ENCODE results near the gene PIH1D1. TPM values are rescaled to one million over a fixed set of nuclear protein-coding genes. Genes with fewer than 3 reads are reported as not detected.
"Not testable (repeated sequence)": the region's sequence is repeated elsewhere in the genome, so short reads cannot be mapped to it uniquely, and the experiment has no call there.

The PIH1D1 gene
- polyA plus RNA-seq, 1 donor from 2014 or later = 145 TPM

- Histone ChIP-seq H3K36me3 (ENCODE audit: insufficient read depth, low read length) (no peaks in the 10 kb centered on the region), H4K20me1 (ENCODE audit: insufficient read depth) (no peaks in the 10 kb centered on the region), H3F3A (ENCODE audit: insufficient read depth, low read length, poor library complexity, severe bottlenecking) (no peaks in the 10 kb centered on the region), H3K79me2 (replicated peaks; ENCODE audit: insufficient read depth, low read length) (peaks cover 6% of the 10 kb centered on the region), H3K27ac (ENCODE audit: low read length) (no peak overlapping the region), H3K9ac (ENCODE audit: low read length) (no peak overlapping the region), H3K9me3 (ENCODE audit: low read length) (no peaks in the 10 kb centered on the region), H3K9me2 (ENCODE audit: insufficient read depth, low read length) (no peaks in the 10 kb centered on the region), H3K27me3 (ENCODE audit: insufficient read depth, low read depth, low read length) (peaks cover 22% of the 10 kb centered on the region), H3K4me2 (ENCODE audit: low read length) (no peak overlapping the region), H3K4me3 (ENCODE audit: low read length) (no peak overlapping the region), H2AFZ (ENCODE audit: low read depth, low read length) (no peak overlapping the region)
- no peak for TF ChIP-seq RAD21 (conservative IDR thresholded peaks at IDR 0.05)
- TF ChIP-seq, protein P1, sequence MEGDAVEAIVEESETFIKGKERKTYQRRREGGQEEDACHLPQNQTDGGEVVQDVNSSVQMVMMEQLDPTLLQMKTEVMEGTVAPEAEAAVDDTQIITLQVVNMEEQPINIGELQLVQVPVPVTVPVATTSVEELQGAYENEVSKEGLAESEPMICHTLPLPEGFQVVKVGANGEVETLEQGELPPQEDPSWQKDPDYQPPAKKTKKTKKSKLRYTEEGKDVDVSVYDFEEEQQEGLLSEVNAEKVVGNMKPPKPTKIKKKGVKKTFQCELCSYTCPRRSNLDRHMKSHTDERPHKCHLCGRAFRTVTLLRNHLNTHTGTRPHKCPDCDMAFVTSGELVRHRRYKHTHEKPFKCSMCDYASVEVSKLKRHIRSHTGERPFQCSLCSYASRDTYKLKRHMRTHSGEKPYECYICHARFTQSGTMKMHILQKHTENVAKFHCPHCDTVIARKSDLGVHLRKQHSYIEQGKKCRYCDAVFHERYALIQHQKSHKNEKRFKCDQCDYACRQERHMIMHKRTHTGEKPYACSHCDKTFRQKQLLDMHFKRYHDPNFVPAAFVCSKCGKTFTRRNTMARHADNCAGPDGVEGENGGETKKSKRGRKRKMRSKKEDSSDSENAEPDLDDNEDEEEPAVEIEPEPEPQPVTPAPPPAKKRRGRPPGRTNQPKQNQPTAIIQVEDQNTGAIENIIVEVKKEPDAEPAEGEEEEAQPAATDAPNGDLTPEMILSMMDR (IDR thresholded peaks at IDR 0.05; ENCODE audit: poor library complexity, severe bottlenecking) = no peak
- TF ChIP-seq EZH2 (IDR thresholded peaks at IDR 0.05; ENCODE audit: borderline replicate concordance, insufficient read depth, low read length, poor library complexity, severe bottlenecking) = no peak
- TF ChIP-seq MXI1 (conservative IDR thresholded peaks at IDR 0.05; ENCODE audit: poor library complexity, severe bottlenecking) = no peak
- no peak for TF ChIP-seq POLR2AphosphoS5 (IDR thresholded peaks at IDR 0.05)
- TF ChIP-seq, protein P2, sequence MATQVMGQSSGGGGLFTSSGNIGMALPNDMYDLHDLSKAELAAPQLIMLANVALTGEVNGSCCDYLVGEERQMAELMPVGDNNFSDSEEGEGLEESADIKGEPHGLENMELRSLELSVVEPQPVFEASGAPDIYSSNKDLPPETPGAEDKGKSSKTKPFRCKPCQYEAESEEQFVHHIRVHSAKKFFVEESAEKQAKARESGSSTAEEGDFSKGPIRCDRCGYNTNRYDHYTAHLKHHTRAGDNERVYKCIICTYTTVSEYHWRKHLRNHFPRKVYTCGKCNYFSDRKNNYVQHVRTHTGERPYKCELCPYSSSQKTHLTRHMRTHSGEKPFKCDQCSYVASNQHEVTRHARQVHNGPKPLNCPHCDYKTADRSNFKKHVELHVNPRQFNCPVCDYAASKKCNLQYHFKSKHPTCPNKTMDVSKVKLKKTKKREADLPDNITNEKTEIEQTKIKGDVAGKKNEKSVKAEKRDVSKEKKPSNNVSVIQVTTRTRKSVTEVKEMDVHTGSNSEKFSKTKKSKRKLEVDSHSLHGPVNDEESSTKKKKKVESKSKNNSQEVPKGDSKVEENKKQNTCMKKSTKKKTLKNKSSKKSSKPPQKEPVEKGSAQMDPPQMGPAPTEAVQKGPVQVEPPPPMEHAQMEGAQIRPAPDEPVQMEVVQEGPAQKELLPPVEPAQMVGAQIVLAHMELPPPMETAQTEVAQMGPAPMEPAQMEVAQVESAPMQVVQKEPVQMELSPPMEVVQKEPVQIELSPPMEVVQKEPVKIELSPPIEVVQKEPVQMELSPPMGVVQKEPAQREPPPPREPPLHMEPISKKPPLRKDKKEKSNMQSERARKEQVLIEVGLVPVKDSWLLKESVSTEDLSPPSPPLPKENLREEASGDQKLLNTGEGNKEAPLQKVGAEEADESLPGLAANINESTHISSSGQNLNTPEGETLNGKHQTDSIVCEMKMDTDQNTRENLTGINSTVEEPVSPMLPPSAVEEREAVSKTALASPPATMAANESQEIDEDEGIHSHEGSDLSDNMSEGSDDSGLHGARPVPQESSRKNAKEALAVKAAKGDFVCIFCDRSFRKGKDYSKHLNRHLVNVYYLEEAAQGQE (IDR thresholded peaks at IDR 0.05; ENCODE audit: borderline replicate concordance) = no peak
- TF ChIP-seq SMC3 (conservative IDR thresholded peaks at IDR 0.05; ENCODE audit: poor library complexity) = no peak
- TF ChIP-seq TAF1 (IDR thresholded peaks at IDR 0.05; ENCODE audit: low read depth) = no peak
- no peak for TF ChIP-seq EP300 (conservative IDR thresholded peaks at IDR 0.05; ENCODE audit: poor library complexity, severe bottlenecking)
These were observed 5.6 kb downstream of the PIH1D1 start for GRCh38 chr19:49445997-49446396.

DNA sequence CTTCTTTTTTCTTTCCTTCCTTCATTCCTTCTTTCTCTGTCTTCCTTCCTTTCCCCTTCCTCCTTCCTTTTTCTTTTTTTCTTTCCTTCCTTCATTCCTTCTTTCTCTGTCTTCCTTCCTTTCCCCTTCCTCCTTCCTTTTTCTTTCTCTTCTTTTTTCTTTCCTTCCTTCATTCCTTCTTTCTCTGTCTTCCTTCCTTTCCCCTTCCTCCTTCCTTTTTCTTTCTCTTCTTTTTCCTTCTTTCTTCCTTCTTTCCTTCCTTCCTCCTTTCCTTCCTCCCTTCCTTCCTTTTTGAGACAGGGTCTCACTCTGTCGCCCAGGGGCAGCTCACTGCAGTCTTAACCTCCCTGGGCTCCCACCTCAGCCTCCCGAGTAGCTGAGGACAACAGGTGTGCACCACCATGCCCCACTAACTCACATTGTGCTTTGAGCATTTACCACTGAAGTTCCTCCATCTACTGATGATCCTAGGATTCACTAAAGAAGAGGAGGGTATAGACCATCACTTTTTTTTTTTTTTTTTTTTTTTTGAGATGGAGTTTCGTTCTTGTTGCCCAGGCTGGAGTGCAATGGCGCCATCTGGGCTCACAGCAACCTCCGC lies 7.4 kb downstream of the PIH1D1 start:
- not testable (repeated sequence) for H2AFZ ChIP-seq (ENCODE audit: low read depth, low read length); H3K9ac ChIP-seq (ENCODE audit: low read length); H3F3A ChIP-seq (ENCODE audit: insufficient read depth, low read length, poor library complexity, severe bottlenecking); H3K79me2 ChIP-seq (replicated peaks; ENCODE audit: insufficient read depth, low read length); H3K36me3 ChIP-seq (ENCODE audit: insufficient read depth, low read length); H3K9me2 ChIP-seq (ENCODE audit: insufficient read depth, low read length); H3K27ac ChIP-seq (ENCODE audit: low read length); H3K4me3 ChIP-seq (ENCODE audit: low read length); H4K20me1 ChIP-seq (ENCODE audit: insufficient read depth); H3K4me2 ChIP-seq (ENCODE audit: low read length); H3K9me3 ChIP-seq (ENCODE audit: low read length)
- peaks cover 40% of the 10 kb centered on the region for H3K27me3 ChIP-seq (ENCODE audit: insufficient read depth, low read depth, low read length)
